CD4-positive, alpha-beta T cell treated with Interleukin-2 at 100 ng/mL for 4 hours (primary cell): ENCODE data around the gene RBAK.
"Not testable (repeated sequence)": the region's sequence is repeated elsewhere in the genome, so short reads cannot be mapped to it uniquely, and the experiment has no call there.

Source experiments
- DNase-seq: peaks from one replicate; pipeline ENCODE4 v3.0.0-alpha.2; 2020; ENCODE audit warnings: low spot score

The RBAK gene

DNA sequence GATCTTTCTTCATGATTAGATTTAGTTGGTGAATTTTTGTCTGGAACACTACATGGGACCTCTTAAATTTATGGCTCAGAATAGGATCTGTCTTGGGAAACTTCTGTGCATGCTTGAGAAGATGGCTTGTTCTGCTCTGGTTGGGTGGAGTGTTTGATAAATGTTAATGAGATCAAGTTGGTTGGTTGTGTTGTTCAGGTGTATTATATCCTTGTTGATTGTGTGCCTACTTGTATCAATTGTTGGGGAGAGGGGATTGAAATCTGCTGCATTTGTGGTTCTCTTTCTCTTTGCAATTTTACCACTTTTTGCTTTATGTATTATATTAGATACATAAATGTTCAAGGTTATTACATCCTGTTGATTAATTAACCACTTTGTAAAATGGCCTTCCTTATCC is 6.1 kb downstream of the RBAK start:
- DNase-seq = not testable (repeated sequence)

- no peak for DNase-seq
These were observed 7.5 kb downstream of the RBAK start for GRCh38 chr7:5053175-5053574.

DNA sequence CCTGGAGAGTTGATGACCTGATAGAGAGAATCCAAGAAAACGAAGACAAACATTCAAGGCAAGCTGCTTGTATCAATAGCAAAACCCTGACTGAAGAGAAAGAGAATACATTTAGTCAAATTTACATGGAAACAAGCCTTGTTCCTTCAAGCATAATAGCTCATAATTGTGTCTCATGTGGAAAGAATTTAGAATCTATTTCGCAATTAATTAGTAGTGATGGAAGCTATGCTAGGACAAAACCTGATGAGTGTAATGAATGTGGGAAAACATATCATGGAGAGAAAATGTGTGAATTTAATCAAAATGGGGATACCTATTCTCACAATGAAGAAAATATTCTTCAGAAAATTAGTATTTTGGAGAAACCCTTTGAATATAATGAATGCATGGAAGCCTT is 18.0 kb downstream of the RBAK start:
- no peak for DNase-seq

- no peak for DNase-seq
These were observed 18.9 kb downstream of the RBAK start for GRCh38 chr7:5064391-5065106.

DNA sequence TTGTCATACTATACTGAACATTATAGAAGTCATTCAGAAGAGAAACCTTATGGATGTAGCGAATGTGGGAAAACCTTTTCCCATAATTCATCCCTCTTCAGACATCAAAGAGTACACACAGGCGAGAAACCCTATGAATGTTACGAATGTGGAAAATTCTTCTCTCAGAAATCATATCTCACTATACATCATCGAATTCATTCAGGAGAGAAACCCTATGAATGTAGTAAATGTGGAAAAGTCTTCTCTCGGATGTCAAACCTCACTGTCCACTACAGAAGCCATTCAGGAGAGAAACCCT is 19.4 kb downstream of the RBAK start:
- DNase-seq = no peak

- DNase-seq = no peak
These were observed 22.9 kb downstream of the RBAK start for GRCh38 chr7:5068521-5068920.

DNA sequence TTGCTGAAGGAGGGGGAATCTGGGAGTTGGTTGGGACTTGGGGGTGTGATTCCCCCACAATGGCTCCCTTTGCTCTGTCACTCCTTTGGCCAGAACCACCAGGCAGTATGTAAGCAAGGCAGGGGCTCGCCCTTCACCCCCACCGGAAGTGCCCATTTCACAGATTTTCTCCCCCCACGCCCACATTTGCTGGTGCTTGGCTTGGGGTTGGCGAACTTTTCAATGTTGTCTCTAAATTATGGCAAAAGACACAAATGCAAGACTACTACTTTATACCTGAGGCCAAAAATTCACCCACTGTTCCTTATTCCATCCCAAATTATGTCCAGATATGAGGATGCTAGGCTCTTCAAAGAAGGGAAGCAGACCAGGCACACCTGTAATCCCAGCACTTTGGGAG is 24.5 kb downstream of the RBAK start:
- no peak for DNase-seq

DNA sequence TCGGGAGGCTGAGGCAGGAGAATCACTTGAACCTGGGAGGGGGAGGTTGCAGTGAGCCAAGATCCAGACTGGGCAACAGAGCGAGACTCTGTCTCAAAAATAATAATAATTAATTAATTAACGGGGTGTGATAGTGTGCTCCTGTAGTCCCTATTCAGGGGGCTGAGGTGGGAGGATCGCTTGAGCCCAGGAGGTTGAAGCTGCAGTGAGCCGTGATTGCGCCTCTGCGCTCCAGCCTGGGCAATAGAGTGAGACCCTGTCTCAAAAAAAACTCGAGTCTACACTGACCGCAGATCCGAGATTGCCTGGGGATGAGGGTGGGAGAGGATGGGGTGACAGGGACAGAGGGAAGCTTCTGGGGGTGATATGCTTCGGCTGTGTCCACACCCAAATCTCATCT is 29.5 kb downstream of the RBAK start:
- DNase-seq = not testable (repeated sequence)

GRCh38 chr7:5077740-5078139 is 32.1 kb downstream of the RBAK start:
- DNase-seq = no peak

GRCh38 chr7:5082806-5083205 is 37.1 kb downstream of the RBAK start:
- no peak for DNase-seq

DNA sequence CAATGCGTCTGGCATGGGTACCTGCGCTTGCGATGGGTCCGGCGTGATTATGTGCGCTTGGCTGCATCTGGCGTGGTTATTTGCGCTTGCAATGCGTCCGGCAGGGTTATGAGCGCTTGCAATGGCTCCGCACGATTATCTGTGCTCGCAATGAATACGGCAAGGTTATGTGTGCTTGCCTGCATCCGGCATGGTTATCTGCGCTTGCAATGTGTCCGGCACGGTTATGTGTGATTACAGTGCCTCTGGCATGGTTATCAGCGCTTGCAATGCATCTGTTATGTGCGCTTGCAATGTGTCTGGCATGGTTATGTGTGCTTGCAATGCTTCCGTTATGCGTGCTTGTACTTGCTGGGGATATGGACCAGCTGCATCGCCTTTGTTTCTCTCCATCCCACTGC is 37.7 kb downstream of the RBAK start:
- DNase-seq = no peak

GRCh38 chr7:5086256-5086655 is 40.6 kb downstream of the RBAK start:
- no peak for DNase-seq

DNA sequence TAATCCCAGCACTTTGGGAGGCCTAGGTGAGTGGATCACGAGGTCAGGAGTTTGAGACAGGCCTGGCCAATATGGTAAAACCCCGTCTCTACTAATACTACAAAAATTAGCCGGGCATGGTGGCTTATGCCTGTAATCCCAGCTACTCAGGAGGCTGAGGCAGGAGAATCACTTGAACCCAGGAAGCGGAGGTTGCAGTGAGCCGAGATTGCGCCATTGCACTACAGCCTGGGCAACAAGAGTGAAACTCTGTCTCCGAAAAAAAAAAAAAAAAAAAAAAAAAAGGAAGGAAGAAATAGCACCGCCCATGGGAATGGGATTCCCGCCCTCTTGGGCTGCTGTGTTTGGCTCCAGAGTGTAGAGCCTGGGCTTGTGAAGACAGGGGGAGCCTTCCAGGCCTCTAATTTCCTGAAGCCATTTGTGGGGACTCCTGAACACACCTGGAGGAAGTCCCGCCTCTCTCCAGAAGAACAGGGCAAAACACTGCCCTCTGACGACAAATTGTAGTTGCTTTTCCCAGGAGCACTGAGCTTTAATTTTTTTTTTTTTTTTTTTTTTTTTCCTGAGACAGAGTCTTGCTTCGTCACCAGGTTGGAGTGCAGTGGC is 42.7 kb downstream of the RBAK start:
- not testable (repeated sequence) for DNase-seq

DNA sequence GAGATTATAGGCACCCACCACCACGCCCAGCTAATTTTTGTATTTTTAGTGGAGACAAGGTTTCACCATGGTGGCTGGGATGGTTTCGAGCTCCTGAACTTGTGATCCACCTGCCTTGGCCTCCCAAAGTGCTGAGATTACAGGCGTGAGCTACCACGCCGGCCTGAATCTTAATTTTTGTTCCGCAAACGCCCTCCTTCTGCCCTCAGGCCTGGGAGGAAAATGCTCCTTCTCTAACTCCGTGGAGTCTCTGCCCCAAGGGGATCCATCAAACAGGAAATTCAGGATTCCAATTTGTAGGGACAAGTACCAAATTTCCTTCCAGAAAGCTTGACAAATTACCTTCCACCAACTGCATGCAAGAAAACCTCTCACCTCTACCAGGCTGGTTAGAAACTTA is 43.2 kb downstream of the RBAK start:
- DNase-seq = no peak

DNA sequence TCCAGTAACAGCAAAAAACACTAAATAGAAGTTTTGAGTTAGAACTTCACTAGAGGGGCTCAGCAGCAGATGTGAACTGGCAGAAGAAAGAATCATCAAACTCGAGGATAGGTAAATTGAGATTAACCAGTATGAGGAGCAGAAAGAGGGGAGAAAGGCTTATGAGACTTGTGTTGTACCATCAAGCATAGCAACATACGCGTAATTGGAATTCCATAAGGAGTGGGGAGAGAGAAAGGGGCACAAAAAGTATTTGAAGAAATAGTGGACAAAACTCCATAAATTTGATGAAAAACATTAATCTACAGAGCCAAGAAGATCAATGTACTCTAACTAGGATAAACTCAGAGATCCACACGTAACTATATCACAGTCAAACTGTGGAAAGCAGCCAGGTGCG is 48.3 kb downstream of the RBAK start:
- no peak for DNase-seq

DNA sequence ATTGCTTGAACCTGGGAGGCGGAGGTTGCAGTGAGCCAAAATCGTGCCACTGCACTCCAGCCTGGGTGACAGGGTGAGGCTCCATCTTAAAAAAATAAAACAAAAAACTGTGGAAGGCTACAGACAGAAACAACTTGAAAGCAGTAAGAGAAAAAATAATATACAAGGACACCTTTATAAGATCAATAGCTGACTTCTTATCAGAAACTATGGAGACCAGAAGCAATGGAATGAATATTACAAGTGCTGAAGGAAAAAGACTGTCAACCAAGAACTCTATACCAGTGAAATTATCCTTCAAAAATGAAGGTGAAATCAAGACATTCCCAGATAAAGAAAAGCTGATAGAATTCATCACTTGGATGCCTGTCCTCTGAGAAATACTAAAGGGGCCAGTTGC is 49.0 kb downstream of the RBAK start:
- no peak for DNase-seq

DNA sequence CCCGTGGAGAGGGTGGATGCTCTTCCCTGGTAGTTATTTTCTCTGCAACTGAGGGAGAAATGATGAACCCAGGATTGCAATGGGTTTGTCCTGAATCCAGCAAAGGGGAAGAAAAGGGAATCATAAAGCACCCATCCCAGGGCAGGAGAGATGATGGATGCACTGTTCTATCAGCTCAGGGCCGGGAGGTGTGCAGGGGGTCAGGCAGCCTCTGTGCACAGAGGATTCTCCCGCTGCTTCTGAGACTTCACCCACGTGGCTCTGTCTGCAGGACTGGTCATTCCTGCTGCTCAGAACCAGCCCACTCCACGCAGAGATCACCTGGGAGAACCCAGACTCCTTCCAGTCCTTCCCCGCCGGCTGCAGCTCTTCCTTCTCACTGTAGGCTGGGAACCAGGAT is 70.7 kb downstream of the RBAK start:
- DNase-seq = no peak

DNA sequence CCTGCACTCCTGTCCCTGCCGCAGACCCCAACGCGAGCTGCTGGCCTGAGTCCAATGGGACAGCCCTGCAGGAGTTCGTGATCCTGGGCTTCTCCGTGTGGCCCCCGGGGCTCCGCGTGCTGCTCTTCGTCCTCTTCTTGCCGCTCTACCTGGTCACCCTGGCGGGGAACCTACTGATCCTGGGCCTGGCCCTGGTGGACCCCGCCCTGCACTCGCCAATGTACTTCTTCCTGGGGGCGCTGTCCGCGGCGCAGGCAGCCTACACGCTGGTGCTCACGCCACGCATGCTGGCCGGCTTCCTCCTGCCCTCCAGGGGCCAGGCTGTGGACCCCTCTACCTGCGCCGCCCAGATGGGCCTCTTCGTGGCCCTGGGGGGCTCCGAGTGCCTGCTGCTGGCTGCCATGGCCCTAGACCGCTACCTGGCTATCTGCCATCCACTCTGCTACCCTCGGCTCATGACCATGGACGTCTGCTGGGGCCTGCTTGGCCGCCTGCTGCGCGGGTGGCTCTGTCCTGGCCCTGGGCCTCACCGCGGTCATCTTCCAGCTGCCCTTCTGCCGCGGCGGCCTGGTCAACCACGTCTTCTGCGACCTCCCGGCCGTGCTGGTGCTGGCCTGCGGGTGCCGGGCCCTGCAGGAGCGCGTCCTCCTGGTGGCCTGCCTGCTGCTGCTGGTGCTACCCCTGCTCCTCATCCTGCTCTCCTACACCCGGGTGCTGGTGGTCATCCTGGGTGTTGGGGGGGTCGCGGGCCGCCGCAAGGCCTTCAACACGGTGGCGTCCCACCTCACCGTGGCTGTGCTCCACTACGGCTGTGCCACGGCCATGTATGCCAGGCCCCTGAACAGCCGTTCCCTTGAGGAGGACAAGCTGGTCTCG is 71.7 kb downstream of the RBAK start:
- DNase-seq = no peak
